ENCODE data around the gene LHFPL5. TPM values are rescaled to one million over a fixed set of nuclear protein-coding genes. Genes with fewer than 3 reads are reported as not detected.

The LHFPL5 gene
- total and polyA plus RNA-seq, 2 of the 13 experiments (the other 11 are each of a cell fraction or from before 2014, with no cell fraction given): 0.03 TPM; not detected in 1

DNA sequence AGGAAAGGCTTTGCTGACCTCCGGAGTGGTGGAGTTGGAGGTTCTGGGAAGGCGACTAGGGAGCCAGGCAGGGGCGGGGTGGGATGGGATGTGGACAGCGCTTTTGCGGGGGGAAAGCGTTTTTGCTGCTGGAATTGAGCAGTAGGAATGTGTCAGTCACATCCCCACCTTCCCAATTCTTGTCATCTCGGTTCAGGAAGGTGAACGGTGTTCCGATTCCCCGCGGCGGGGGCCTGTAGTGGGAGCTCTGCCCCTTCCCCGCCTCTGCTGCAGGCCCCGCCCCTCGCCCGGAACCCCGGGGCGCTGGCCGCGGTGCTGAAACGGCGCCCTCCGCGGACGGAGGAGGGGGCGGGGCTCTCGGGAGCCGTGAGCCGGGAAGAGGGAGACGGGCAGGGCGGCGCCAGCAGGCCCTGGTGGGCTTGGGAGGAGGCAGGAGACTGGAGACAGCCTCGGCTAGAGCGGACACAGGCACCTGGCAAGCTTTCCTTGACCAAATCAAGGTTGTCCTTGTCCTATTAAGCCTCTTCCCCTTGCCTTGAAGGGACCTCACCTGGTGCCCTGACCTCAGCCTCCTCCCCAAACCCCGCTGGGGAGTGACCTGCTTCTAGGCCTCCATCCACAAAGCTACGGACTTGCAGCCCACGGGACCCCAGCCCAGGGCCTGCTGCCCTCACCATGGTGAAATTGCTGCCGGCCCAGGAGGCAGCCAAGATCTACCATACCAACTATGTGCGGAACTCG, at the start of gene LHFPL5 (continued):
- peak; percentile 97; the same call in 1 of the 2 replicates for TF ChIP-seq AKNA (CRISPR knock-in tag; IDR thresholded peaks at IDR 0.05; ENCODE audit: borderline replicate concordance)
- 0 out of 2 replicates have a peak, but pooled peaks have one; percentile 87 for TF ChIP-seq ZNF251 (CRISPR knock-in tag; IDR thresholded peaks at IDR 0.05)
- TF ChIP-seq ZNF589 (CRISPR knock-in tag; conservative IDR thresholded peaks at IDR 0.05): peak; percentile 99
- no peak for TF ChIP-seq ZNF460 (CRISPR knock-in tag; IDR thresholded peaks at IDR 0.05; ENCODE audit: borderline replicate concordance)
- peak; percentile 97 for TF ChIP-seq MAF1 (CRISPR knock-in tag; IDR thresholded peaks at IDR 0.05; ENCODE audit: borderline replicate concordance)
- no peak for TF ChIP-seq RBFOX2 (IDR thresholded peaks at IDR 0.05; ENCODE audit: low read depth, low read length)
- TF ChIP-seq CREM (IDR thresholded peaks at IDR 0.05): no peak
- 0 out of 2 replicates have a peak, but pooled peaks have one; percentile 23 for TF ChIP-seq CREM (CRISPR knock-in tag; IDR thresholded peaks at IDR 0.05)
- TF ChIP-seq ZBTB8A (CRISPR knock-in tag; IDR thresholded peaks at IDR 0.05; ENCODE audit: borderline replicate concordance, low read depth): peak; percentile 45; the same call in 1 of the 2 replicates
- TF ChIP-seq, protein P1, sequence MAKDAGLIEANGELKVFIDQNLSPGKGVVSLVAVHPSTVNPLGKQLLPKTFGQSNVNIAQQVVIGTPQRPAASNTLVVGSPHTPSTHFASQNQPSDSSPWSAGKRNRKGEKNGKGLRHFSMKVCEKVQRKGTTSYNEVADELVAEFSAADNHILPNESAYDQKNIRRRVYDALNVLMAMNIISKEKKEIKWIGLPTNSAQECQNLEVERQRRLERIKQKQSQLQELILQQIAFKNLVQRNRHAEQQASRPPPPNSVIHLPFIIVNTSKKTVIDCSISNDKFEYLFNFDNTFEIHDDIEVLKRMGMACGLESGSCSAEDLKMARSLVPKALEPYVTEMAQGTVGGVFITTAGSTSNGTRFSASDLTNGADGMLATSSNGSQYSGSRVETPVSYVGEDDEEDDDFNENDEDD (CRISPR knock-in tag; IDR thresholded peaks at IDR 0.05; ENCODE audit: borderline replicate concordance): peak; percentile 64; the same call in 1 of the 2 replicates
- TF ChIP-seq KLF15 (CRISPR knock-in tag; IDR thresholded peaks at IDR 0.05; ENCODE audit: borderline replicate concordance): peak; percentile 98
- TF ChIP-seq ERF (CRISPR knock-in tag; IDR thresholded peaks at IDR 0.05): peak; percentile 100
- TF ChIP-seq THYN1 (CRISPR knock-in tag; IDR thresholded peaks at IDR 0.05; ENCODE audit: borderline replicate concordance, low read depth): no peak
- TF ChIP-seq ZBTB21 (CRISPR knock-in tag; IDR thresholded peaks at IDR 0.05): peak; percentile 74; the same call in 1 of the 2 replicates
- peak; percentile 95; the same call in 1 of the 2 replicates for TF ChIP-seq ZSCAN30 (CRISPR knock-in tag; IDR thresholded peaks at IDR 0.05)
- 0 out of 2 replicates have a peak, but pooled peaks have one; percentile 52 for TF ChIP-seq JUN (CRISPR knock-in tag; IDR thresholded peaks at IDR 0.05)
- TF ChIP-seq ZFP37 (CRISPR knock-in tag; IDR thresholded peaks at IDR 0.05; ENCODE audit: borderline replicate concordance): peak; percentile 99
- peak; percentile 83 for TF ChIP-seq SOX5 (CRISPR knock-in tag; IDR thresholded peaks at IDR 0.05; ENCODE audit: borderline replicate concordance)
- no peak for TF ChIP-seq ZNF597 (CRISPR knock-in tag; IDR thresholded peaks at IDR 0.05)
- no peak for TF ChIP-seq ZNF34 (CRISPR knock-in tag; IDR thresholded peaks at IDR 0.05; ENCODE audit: borderline replicate concordance)
- peak; percentile 99 for TF ChIP-seq ZNF605 (CRISPR knock-in tag; IDR thresholded peaks at IDR 0.05)
